ENCODE results near the gene LRRC4.

- TF ChIP-seq POLR2A (IDR thresholded peaks at IDR 0.05; ENCODE audit: low read depth, low read length) = no peak
- TF ChIP-seq POLR2AphosphoS5 (IDR thresholded peaks at IDR 0.05; ENCODE audit: insufficient read depth, low read depth, low read length) = no peak
- no peak for TF ChIP-seq CTCF (IDR thresholded peaks at IDR 0.05; ENCODE audit: extremely low read depth in 1 of 2, insufficient read depth in 1 of 2, low read depth in 1 of 2, low read length in 2 of 2)
- no peak for TF ChIP-seq EZH2 (IDR thresholded peaks at IDR 0.05; ENCODE audit: borderline replicate concordance, low read depth, low read length, severe bottlenecking)
- TF ChIP-seq GATA2 (IDR thresholded peaks at IDR 0.05; ENCODE audit: insufficient read depth, insufficient read length, low read depth, low read length) = no peak
- TF ChIP-seq, protein P1, sequence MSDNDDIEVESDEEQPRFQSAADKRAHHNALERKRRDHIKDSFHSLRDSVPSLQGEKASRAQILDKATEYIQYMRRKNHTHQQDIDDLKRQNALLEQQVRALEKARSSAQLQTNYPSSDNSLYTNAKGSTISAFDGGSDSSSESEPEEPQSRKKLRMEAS (IDR thresholded peaks at IDR 0.05; ENCODE audit: insufficient read depth, insufficient read length) = no peak
- no peak for TF ChIP-seq MYC (IDR thresholded peaks at IDR 0.05; ENCODE audit: low read depth, low read length)
- no peak for TF ChIP-seq JUN (IDR thresholded peaks at IDR 0.05; ENCODE audit: borderline replicate concordance, insufficient read depth, insufficient read length, low read depth)
Measured at GRCh38 chr7:128076196-128076795, 45.1 kb upstream of the LRRC4 start.
